Measurements from ENCODE around the gene PCBD1. TPM values are rescaled to one million over a fixed set of nuclear protein-coding genes. Genes with fewer than 3 reads are reported as not detected.

The PCBD1 gene
- total RNA-seq, 1 experiment from 2014 or later = 163 TPM

- no TSS peak for BruUV-seq (replicated peaks)
- Histone ChIP-seq H3K27ac (ENCODE audit: low read depth, low read length) (no peak overlapping the region), H3K36me3 (ENCODE audit: control insufficient read depth in 1 of 2, insufficient read depth in 2 of 2, low read length in 2 of 2) (no peaks in the 10 kb centered on the region), H3K9me2 (ENCODE audit: insufficient read depth) (no peaks in the 10 kb centered on the region), H2AFZ (ENCODE audit: low read depth, low read length, poor library complexity, severe bottlenecking) (no peak overlapping the region), H3K9ac (ENCODE audit: low read length) (no peak overlapping the region), H3K9me3 (ENCODE audit: control insufficient read depth in 1 of 2, insufficient read depth in 1 of 2, low read depth in 1 of 2, low read length in 2 of 2) (no peaks in the 10 kb centered on the region), H3K4me1 (ENCODE audit: control insufficient read depth in 1 of 2, insufficient read depth in 2 of 2, low read length in 2 of 2) (peaks cover 0 to 9% of the 10 kb centered on the region in 2 experiments; a peak in 1 of 4 replicates), H3K27me3 (ENCODE audit: insufficient read depth, low read length) (no peaks in the 10 kb centered on the region), H3K4me3 (replicated peaks in 1 of 2; ENCODE audit: low read depth in 1 of 2, low read length in 2 of 2) (no peak overlapping the region), H3K4me2 (ENCODE audit: low read length) (no peak overlapping the region), H4K20me1 (ENCODE audit: insufficient read depth) (no peaks in the 10 kb centered on the region), H3K79me2 (ENCODE audit: insufficient read depth, low read length) (no peaks in the 10 kb centered on the region)
- DNase-seq (ENCODE audit: low read depth, low spot score) = no peak
- ChIA-PET CTCF (interaction anchor here (1.1 kb wide), 1 partner anchor 378 kb away, joined by 3 read pairs; no protein-coding TSS in a partner anchor), RAD21 (ENCODE audit: low non-redundant PET in 1 of 2, low total read pairs in 2 of 2, uncharacterized antibody in 2 of 2, unreplicated experiment in 2 of 2) (no interaction called here), POLR2A (no interaction called here)
- no peak for ATAC-seq
- intact Hi-C loops (cut with micrococcal nuclease) = no loop called here
- TF ChIP-seq POLR2AphosphoS5 (IDR thresholded peaks at IDR 0.05; ENCODE audit: low read depth, low read length) (no peak), EZH2 (IDR thresholded peaks at IDR 0.05) (no peak), MAX (IDR thresholded peaks at IDR 0.05) (no peak), ZBTB33 (IDR thresholded peaks at IDR 0.05; ENCODE audit: extremely low read depth, insufficient replicate concordance, low read length) (no peak), JUND (IDR thresholded peaks at IDR 0.05) (no peak), ATF3 (IDR thresholded peaks at IDR 0.05) (no peak), SIN3A (IDR thresholded peaks at IDR 0.05; ENCODE audit: low read depth) (no peak), SRF (IDR thresholded peaks at IDR 0.05; ENCODE audit: low read depth) (no peak), FOSL1 (IDR thresholded peaks at IDR 0.05; ENCODE audit: low read depth) (no peak), TCF7L2 (IDR thresholded peaks at IDR 0.05; ENCODE audit: borderline replicate concordance, extremely low read depth, insufficient read depth, insufficient read length) (no peak), REST (IDR thresholded peaks at IDR 0.05; ENCODE audit: low read depth) (no peak), EGR1 (IDR thresholded peaks at IDR 0.05; ENCODE audit: low read depth) (no peak), YY1 (IDR thresholded peaks at IDR 0.05; ENCODE audit: extremely low read depth, insufficient replicate concordance, low read depth, low read length) (no peak), ZFX (IDR thresholded peaks at IDR 0.05) (no peak), CBX3 (IDR thresholded peaks at IDR 0.05; ENCODE audit: low read depth) (no peak), CTCF (IDR thresholded peaks at IDR 0.05 in 2 of 3, conservative IDR thresholded peaks at IDR 0.05 in 1 of 3; ENCODE audit: borderline replicate concordance in 1 of 3, insufficient read depth in 1 of 3, low read depth in 2 of 3, low read length in 2 of 3) (no peak), EZH2phosphoT487 (IDR thresholded peaks at IDR 0.05; ENCODE audit: borderline replicate concordance) (no peak), RAD21 (IDR thresholded peaks at IDR 0.05; ENCODE audit: low read depth) (no peak), CEBPB (IDR thresholded peaks at IDR 0.05; ENCODE audit: low read depth) (no peak), ZNF274 (IDR thresholded peaks at IDR 0.05; ENCODE audit: low read depth, low read length) (no peak)
Observed at GRCh38 chr10:70906953-70907636, 18.7 kb upstream of the PCBD1 start.
